ENCODE results near the gene CDK11A.
A peak's percentile ranks its signal among the peaks of the same experiment; 100 is the strongest.
"Not testable (repeated sequence)": the region's sequence is repeated elsewhere in the genome, so short reads cannot be mapped to it uniquely, and the experiment has no call there.

The CDK11A gene

DNA sequence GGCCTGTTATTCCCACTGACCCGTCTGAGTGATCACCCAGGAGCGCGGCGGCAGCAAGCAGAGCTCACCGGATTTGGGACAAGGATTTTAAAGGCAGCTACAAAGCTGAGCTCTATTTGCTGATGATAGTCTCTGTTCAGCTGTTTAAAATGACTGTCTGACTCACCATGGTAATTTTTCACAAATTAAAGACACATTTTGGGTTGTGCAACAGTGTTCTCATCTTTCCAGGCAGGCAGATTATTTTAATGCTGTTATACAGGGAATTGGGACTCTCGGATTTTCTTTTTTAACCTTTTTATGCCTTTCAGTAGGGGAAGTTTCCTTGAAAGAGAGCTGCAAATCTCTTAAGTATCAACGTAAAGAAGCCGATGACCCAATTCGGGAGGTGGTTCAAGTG is 61.8 kb downstream of the CDK11A start:
- not testable (repeated sequence) for DNase-seq

DNA sequence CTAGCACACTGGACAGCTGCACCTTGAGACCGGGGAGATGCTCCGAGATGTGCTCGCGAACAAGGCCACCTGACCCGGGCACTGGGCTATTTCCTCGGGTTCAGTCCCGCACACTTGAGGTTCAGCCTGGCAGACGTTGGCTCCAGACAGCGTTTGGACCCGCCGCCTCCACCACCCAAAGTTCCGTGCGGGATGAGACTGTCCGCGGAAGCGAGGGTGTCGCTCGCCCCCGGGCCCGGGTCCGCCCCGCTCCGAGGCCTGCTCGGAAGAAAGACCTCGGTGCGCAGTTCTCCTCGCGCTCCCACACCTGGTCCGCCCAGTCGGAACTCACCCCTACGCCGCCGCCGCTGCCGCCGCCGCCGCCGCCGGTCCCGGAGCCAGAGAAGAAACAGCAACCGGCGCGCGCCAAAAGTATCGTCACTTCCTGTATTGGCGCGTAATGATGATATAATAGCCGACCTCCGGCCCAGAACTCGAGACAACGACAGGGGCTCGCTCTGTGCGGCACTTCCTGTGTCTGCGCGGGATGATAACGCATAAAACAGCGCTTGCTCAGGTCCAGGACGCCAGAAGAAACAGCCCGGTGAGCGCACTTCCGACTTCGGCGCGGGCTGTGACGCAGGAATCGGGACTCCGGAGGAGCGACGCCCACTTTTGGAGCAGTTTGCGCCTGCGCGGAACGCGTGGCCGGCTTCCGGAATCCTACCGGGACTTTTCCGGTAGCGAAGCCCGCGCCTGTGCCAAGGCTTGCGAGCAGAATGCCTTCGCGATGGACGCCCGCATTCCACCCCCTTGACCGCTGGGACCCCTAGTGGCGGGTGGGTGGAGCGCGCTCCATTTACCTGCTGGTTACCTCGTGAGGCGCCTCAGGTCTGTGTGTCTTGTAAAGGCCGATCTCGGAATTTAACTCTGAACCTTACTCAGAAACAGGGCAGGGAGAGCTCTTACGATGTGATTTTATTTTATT is 65.3 kb downstream of the CDK11A start, which contains the start of gene CDK11B:
TSS of gene CDK11B (minus strand) at position 422 of the 967 bp plus-strand sequence. CDS start 1,519 bp downstream, outside the sequence.
- peak; percentile 96 for DNase-seq

Data from islet precursor cell (in vitro differentiated cells).